ENCODE data around the gene PTPRN2. TPM values are rescaled to one million over a fixed set of nuclear protein-coding genes. Genes with fewer than 3 reads are reported as not detected.

The PTPRN2 gene
- total RNA-seq, 2 experiments from 2014 or later, result 0.70 TPM; not detected in 1

DNA sequence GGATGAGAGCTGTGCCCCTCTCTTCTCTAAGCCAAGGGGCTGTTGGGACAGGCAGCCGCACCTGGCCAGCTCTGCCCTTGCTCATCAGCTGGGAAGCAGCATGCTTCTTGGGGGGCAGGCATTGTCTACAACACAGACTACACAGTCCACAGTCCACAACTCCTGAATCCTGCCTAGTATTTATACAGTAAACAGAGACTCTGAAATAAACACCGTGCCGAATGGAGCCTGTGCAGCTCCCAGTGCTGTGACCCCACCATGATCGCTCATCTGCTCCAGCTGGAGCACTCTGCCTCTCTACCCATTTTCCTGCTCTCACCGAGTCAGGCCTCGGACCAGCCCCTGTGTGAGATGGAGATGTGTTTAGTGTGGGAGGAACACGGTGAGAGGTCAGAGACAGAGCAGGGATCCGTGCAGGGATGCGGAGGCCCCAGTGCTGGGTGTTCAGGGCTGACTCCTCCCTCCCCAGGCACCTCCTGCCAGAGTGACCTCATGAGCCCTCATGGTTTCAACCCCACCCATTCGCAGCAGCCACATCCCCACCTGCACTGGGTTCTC is 642.8 kb downstream of the PTPRN2 start:
- Histone ChIP-seq H3K27ac (ENCODE audit: low read depth, low read length, poor library complexity, severe bottlenecking) (no peak overlapping the region), H2AFZ (ENCODE audit: low read length) (no peak overlapping the region), H3K9me2 (ENCODE audit: insufficient read depth, low read length) (no peaks in the 10 kb centered on the region), H4K20me1 (ENCODE audit: insufficient read depth, low read length) (no peaks in the 10 kb centered on the region), H3K4me2 (ENCODE audit: low read length) (no peak overlapping the region), H3K79me2 (ENCODE audit: insufficient read depth, low read depth, low read length) (no peaks in the 10 kb centered on the region), H3K9me3 (ENCODE audit: low read length) (no peaks in the 10 kb centered on the region), H3K4me1 (ENCODE audit: insufficient read depth, low read length, poor library complexity, severe bottlenecking) (no peaks in the 10 kb centered on the region), H3K36me3 (ENCODE audit: insufficient read depth, low read length) (no peaks in the 10 kb centered on the region), H3K4me3 (ENCODE audit: low read depth, low read length, poor library complexity, severe bottlenecking) (no peak overlapping the region)
- POLR2A ChIA-PET, result no interaction called here
- BruUV-seq (replicated peaks), result no TSS peak
- intact Hi-C loops (cut with micrococcal nuclease; ENCODE audit: unreplicated experiment), result no loop called here
- CTCF ChIA-PET (ENCODE audit: unreplicated experiment), result no interaction called here
- TF ChIP-seq EZH2phosphoT487 (IDR thresholded peaks at IDR 0.05; ENCODE audit: borderline replicate concordance, low read depth, low read length), result no peak
- TF ChIP-seq, protein P1, sequence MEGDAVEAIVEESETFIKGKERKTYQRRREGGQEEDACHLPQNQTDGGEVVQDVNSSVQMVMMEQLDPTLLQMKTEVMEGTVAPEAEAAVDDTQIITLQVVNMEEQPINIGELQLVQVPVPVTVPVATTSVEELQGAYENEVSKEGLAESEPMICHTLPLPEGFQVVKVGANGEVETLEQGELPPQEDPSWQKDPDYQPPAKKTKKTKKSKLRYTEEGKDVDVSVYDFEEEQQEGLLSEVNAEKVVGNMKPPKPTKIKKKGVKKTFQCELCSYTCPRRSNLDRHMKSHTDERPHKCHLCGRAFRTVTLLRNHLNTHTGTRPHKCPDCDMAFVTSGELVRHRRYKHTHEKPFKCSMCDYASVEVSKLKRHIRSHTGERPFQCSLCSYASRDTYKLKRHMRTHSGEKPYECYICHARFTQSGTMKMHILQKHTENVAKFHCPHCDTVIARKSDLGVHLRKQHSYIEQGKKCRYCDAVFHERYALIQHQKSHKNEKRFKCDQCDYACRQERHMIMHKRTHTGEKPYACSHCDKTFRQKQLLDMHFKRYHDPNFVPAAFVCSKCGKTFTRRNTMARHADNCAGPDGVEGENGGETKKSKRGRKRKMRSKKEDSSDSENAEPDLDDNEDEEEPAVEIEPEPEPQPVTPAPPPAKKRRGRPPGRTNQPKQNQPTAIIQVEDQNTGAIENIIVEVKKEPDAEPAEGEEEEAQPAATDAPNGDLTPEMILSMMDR (conservative IDR thresholded peaks at IDR 0.05; ENCODE audit: low read length), result no peak
- DNase-seq (ENCODE audit: low spot score), result no peak

DNA sequence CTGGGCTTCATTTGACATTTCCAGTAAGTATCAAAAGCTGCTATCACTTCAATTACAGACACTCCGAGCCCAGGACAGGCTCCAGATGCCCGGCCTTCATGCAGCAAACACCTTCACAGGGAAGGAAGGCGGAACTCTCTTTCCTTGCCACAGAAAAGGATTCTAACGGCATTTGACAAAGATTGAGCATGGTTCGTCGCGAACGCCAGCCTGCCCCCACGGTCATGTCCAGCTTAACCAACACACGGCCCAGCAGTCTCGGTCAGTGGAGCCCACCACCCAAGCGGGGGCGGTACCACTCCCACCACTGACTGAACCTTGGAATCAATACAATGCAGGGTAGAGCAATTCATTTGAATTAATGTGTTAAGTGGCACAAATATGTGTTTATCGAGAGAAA is 643.6 kb downstream of the PTPRN2 start:
- Histone ChIP-seq H3K79me2 (ENCODE audit: insufficient read depth, low read depth, low read length) (no peaks in the 10 kb centered on the region), H3K27ac (ENCODE audit: low read depth, low read length, poor library complexity, severe bottlenecking) (no peak overlapping the region), H3K9me3 (ENCODE audit: low read length) (no peaks in the 10 kb centered on the region), H3K36me3 (ENCODE audit: insufficient read depth, low read length) (no peaks in the 10 kb centered on the region), H3K9me2 (ENCODE audit: insufficient read depth, low read length) (no peaks in the 10 kb centered on the region), H4K20me1 (ENCODE audit: insufficient read depth, low read length) (no peaks in the 10 kb centered on the region), H3K4me1 (ENCODE audit: insufficient read depth, low read length, poor library complexity, severe bottlenecking) (no peaks in the 10 kb centered on the region), H3K4me2 (ENCODE audit: low read length) (no peak overlapping the region), H3K4me3 (ENCODE audit: low read depth, low read length, poor library complexity, severe bottlenecking) (no peak overlapping the region), H2AFZ (ENCODE audit: low read length) (no peak overlapping the region)
- intact Hi-C loops (cut with micrococcal nuclease; ENCODE audit: unreplicated experiment), result no loop called here
- ChIA-PET POLR2A (no interaction called here), CTCF (ENCODE audit: unreplicated experiment) (no interaction called here)
- TF ChIP-seq, protein P1 (conservative IDR thresholded peaks at IDR 0.05; ENCODE audit: low read length), result no peak
- TF ChIP-seq EZH2phosphoT487 (IDR thresholded peaks at IDR 0.05; ENCODE audit: borderline replicate concordance, low read depth, low read length), result no peak
- DNase-seq (ENCODE audit: low spot score), result no peak
- BruUV-seq (replicated peaks), result no TSS peak

DNA sequence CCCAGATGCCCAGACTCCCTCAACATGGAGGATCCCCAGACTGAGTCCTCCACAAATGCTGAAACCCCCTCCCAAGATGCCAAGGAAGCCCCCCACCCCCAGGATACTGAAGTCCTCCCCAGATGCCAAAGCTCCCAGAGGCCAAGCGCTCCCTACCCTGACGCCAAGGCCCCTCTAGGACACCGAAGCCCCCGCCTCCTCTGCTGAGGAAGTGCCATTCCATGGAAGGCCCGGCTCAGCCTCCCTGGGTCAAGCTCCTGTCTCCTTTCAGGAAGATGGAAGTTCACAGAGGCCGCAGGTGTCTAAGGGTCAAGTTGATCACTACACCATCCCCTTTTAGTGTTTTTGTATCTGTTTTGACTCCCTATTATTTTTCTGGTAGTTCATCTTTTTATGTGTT is 644.1 kb downstream of the PTPRN2 start:
- intact Hi-C loops (cut with micrococcal nuclease; ENCODE audit: unreplicated experiment), result no loop called here
- Histone ChIP-seq H3K36me3 (ENCODE audit: insufficient read depth, low read length) (no peaks in the 10 kb centered on the region), H3K4me1 (ENCODE audit: insufficient read depth, low read length, poor library complexity, severe bottlenecking) (no peaks in the 10 kb centered on the region), H3K79me2 (ENCODE audit: insufficient read depth, low read depth, low read length) (no peaks in the 10 kb centered on the region), H3K4me2 (ENCODE audit: low read length) (no peak overlapping the region), H2AFZ (ENCODE audit: low read length) (no peak overlapping the region), H3K4me3 (ENCODE audit: low read depth, low read length, poor library complexity, severe bottlenecking) (no peak overlapping the region), H3K9me2 (ENCODE audit: insufficient read depth, low read length) (no peaks in the 10 kb centered on the region), H4K20me1 (ENCODE audit: insufficient read depth, low read length) (no peaks in the 10 kb centered on the region), H3K9me3 (ENCODE audit: low read length) (no peaks in the 10 kb centered on the region), H3K27ac (ENCODE audit: low read depth, low read length, poor library complexity, severe bottlenecking) (no peak overlapping the region)
- ChIA-PET POLR2A (no interaction called here), CTCF (ENCODE audit: unreplicated experiment) (no interaction called here)
- no TSS peak for BruUV-seq (replicated peaks)
- DNase-seq (ENCODE audit: low spot score), result no peak
- TF ChIP-seq, protein P1 (conservative IDR thresholded peaks at IDR 0.05; ENCODE audit: low read length), result no peak
- TF ChIP-seq EZH2phosphoT487 (IDR thresholded peaks at IDR 0.05; ENCODE audit: borderline replicate concordance, low read depth, low read length), result no peak

Measured in OCI-LY7 (cell line).